Transverse colon (tissue), 3 donors: ENCODE data around the gene C6orf136.

ENCODE experiments used
- CTCF ChIP-seq, 5 experiments: fragments of 200-600 bp in 3 of 5; fragments of 450-650 bp in 2 of 5; sonication (generic) in 3 of 5; IDR thresholded peaks; 1 replicate in 2 of 5; 2 replicates in 3 of 5; pipeline ENCODE4 v1.5.1; 2016 to 2017; ENCODE audit warnings: antibody characterized with exemption in 5 of 5, inconsistent platforms in 3 of 5, mild to moderate bottlenecking in 2 of 5, moderate library complexity in 1 of 5
- EP300 ChIP-seq: sonication (generic); formaldehyde crosslinking; IDR thresholded peaks from one replicate; pipeline ENCODE4 v1.6.1; 2017; ENCODE audit warnings: antibody characterized with exemption, low read depth
- POLR2A ChIP-seq: fragments of 450-650 bp; IDR thresholded peaks from one replicate; pipeline ENCODE4 v1.6.1; 2016; ENCODE audit warnings: antibody characterized with exemption, mild to moderate bottlenecking, moderate library complexity

DNA sequence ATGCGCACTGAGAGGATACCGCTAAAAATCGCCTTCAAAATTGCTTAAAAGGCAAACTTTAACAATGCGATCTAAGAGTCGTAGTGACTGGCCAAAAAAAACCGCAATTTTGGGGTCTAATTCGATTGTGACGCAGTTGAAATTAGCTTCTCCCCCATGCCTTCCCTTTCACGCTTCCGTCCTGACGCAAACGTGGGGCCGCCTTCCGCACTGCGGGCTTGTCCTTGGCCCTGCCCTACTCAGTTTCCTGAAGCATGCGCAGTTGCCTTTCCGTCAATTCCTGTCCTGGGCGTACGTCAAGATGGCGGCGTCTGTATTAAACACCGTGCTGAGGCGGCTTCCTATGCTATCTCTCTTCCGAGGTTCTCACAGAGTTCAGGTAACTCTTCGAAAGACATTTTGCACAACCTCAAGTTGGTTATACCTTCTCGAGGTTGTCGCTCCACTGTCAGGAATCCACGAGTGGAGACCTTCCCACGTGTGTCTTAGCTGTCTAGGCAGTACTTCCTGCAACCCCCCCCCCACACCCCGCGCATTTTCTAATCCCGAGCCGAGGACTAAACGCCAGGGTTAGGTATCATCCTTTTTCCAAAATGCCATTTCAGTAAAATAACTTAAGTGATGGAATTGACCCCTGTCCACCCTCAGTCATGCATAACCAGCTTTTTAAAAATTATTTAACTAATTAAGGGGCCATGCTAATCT is 29.2 kb upstream of the C6orf136 start, which contains the start of gene MRPS18B:
- TF ChIP-seq CTCF (IDR thresholded peaks at IDR 0.05) (no peak), POLR2A (peak; percentile 46), EP300 (no peak)
